SHP77 (cell line): ENCODE results near the gene OR4D1.
A peak's percentile ranks its signal among the peaks of the same experiment; 100 is the strongest.
"Not testable (repeated sequence)": the region's sequence is repeated elsewhere in the genome, so short reads cannot be mapped to it uniquely, and the experiment has no call there.

Experiments used
- DNase-seq, 2 experiments: peaks; one replicate each; lab custom pipeline; 2025; lab: John Stamatoyannopoulos, UW

Gene OR4D1

DNA sequence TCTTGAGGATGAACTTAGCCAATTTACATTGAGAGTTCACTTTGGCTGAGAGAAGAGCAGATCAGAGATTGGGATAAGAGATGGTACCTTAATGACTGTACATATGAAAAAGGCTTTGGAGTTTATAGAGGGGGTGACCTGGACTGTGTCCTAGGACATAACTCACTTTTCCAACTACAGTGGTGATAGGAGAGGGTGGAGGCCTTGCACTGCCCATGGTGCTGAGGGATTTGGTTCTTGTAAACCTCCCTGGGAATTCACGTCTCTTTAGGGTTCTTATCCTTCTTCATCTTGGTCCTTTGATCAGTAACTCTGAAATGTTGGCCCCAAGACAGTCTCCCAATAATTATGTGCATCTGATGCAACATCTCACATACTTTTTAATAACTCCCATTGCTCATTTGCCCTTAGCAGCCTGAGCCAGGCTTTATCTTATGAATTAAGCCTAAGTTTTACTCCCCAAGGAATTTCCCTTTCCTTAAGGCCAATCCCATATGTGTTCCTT, at the start of gene OR4D1:
Gene OR4D1 (plus strand): TSS at position 455 of the 505 bp plus-strand sequence. CDS start 6,770 bp downstream, outside the sequence.
- DNase-seq: no peak

DNA sequence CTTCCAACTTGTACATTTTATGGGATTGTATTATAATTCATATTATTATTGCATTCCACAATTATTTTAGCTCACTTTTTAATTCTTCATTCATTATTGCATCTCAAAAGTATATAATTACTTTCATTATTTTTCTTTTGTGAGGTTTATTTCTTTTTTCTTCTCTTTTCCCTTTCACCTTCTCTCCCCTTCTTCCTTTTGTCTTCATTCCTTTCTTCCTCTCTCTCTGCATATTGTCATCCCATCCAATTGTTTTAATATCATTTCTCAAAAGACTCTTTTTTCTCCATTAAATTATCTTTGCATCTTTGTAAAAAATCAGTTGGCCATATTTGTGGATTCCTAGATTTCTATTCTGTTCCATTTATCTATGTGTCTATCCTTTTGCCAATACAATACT, 47.7 kb upstream of the OR4D1 start:
- no peak for DNase-seq

DNA sequence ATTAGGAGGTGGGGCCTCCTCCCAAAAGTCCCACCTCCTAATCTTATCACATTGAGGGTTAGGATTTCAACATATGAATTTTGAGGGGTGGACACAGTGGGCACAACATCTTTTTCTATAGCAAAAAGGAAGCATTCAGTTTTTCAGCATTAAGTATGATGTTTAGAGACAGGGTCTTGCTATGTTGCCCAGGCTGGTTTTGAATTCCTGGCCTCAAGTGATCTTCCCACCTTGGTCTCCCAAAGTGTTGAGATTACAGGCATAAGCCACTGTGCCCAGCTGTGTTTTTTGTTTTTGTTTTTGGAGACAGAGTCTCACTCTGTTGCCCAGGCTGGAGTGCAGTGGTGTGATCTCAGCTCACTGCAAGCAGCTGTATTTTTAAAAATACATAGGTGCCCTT, 46.3 kb upstream of the OR4D1 start:
- not testable (repeated sequence) for DNase-seq

DNA sequence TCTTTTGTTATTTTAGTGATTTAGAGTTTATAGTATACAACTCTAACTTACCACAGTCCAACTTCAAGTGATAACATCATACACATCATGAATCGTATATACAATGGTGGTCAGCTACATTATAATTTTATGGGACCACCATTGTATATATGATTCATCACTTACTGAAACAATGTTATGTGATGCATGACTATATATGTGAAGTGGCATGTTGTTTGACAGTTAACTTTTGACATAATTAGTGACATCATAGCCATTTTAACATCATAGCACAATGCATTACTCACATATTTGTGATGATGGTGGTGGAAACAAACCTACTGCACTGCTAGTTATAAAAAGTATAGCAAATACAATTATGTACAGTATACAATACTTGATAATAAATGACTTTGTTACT, 43.1 kb upstream of the OR4D1 start:
- no peak for DNase-seq

DNA sequence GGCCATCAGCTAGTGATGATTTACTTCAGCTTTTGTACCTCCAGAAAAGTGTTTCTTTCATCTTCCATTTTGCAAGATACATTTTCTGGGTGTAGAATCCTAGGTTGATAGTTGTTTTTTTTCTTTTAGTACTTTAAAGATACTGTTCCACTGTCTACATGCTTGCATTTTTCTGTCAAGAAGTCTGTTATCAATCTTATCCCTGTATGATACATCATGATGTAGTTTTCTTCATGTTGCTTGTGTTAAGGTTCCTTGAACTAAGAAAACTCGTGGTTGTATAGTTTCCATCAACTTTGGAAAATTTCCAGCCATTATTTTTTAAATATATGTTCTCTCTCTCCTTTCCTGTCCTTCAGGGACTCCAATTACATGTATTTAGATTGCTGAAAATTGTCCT, 40.9 kb upstream of the OR4D1 start:
- DNase-seq: no peak

DNA sequence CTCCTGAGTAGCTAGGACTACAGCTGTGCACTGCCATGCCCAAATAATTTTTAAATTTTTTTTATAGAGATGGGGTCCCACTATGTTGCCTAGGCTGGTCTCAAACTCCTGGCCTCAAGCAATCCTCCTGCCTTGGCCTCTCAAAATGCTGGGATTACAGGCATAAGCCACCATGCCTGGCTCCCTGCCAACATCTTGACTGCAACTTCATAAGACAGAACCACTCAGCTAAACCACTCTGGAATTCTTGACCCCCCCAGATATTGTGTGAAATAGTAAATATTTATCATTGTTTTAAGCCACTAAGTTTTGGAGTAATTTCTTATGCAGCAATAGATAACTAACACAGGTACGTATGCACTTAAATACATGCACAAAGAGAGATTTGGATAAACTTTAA, 39.0 kb upstream of the OR4D1 start:
- DNase-seq: no peak

DNA sequence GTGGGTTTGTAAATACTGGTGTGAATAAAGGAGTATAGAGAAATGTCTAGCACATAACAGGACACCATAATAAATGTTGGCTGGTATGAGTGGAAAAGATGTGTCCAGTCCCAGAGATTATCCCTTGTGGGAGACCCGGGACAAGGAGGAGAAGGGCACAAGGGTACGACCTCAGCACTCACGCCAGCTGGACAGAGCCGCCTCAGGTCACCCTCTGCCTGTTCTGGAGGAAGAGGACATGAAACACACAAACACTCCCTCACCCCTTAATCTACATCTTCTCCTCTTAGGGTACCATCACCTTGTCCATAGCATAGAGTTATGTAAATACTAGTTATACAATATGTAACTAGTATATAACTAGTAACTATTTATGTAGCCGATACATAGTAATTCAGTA, 38.2 kb upstream of the OR4D1 start:
- DNase-seq: no peak

DNA sequence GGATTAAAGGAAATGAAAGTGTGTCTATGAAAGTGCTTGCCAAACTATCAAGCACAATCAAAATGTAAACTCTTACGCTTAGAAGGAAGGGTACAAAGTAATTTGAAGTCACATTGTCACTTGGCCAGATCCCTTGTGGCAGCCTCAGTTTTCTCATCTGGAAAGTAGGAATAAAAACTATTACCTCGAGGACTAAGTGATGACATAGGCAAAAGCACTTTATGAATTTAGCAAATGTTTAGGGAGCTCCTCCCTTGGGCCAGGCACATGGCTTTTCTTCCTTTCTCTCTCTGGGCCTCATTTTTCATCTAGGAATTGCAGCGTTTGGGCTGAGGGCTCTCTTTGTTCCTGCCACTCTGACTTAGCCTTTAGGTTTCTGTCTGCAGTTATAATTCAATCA, 36.5 kb upstream of the OR4D1 start:
- DNase-seq: no peak

DNA sequence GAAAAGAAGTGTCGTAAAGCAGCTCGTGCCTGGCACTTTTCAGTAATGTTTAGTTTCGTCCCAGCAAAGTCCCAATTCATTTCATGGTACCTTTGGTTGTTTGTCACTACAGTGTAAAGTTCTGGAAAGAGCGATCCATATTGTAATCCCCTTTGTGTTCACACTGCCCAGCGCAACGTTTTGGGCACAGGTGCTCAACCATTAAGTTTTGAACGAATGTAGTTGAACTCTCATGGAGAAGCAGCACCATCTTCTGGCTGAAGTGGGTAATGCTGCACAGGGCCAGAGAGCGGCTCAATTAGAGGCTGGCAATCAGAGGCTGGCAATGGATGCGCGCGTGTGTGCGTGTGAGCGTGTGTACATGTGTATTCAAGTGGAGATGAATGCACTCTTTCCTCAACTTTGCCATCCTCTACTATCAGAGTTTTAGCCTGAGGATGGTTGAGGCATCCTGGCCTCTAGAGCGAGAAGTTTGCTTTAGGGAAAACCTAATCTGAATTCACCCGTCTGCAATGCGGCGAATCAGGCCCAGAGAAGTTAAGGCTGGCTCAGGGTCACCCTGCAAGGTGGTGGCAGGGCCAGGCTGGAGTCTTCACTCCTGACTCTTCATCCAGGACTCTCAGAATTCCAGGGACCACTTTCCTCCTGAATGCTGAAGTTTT, 35.1 kb upstream of the OR4D1 start:
- peak; percentile 62 to 78 for DNase-seq

DNA sequence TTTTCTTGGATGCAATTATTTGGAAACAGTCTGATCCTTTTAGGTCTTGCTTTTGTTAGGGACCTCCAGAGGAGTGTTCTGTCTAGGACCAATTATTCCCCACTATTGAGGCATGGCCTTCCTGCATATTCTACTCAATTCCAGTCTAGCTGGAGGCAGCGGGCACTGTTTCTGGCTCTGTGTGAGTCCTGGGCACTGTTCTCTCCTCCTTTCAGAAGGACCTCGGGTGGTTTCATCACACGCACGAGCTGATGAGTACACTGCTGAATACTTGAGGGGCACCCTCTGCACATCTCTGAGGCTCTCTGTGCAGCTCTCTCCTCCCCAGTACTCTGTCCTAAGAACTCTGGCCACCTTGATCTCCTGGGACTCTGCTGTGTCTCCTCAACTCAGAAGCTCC, 34.2 kb upstream of the OR4D1 start:
- DNase-seq: no peak

DNA sequence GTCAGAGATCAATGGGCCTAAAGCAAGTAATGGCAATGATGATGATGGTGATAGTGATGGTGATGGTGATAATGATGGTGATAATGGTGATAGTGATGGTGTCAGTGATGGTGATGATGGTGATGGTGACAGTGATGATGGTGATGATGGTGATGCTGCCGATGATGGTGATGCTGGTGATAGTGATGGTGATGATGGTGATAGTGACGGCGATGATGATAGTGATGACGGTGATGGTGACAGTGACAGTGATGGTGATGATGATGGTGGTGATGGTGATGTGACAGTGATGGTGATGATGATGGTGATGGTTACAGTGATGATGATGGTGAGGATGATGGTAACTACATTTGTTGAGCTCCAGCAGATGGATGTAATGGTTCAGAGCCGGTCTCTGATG, 30.8 kb upstream of the OR4D1 start:
- no peak for DNase-seq

DNA sequence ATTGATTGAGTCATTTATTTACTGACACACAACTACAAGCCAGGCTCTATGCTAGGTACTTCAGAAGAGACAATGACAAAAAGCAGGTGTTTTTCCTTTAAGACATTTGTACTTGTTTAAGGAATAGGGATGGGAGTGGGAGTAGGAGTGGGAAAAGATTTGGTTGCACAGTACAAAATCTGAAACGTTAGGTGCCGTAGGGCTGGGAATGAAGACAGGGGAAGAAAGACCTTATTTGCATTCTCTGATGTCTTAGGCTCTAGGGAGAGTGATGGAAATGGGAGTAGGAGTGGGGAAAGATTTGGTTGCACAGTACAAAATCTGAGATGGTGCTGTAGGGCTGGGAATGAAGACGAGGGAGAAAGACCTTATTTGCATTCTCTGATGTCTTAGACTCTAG, 28.7 kb upstream of the OR4D1 start:
- no peak for DNase-seq

DNA sequence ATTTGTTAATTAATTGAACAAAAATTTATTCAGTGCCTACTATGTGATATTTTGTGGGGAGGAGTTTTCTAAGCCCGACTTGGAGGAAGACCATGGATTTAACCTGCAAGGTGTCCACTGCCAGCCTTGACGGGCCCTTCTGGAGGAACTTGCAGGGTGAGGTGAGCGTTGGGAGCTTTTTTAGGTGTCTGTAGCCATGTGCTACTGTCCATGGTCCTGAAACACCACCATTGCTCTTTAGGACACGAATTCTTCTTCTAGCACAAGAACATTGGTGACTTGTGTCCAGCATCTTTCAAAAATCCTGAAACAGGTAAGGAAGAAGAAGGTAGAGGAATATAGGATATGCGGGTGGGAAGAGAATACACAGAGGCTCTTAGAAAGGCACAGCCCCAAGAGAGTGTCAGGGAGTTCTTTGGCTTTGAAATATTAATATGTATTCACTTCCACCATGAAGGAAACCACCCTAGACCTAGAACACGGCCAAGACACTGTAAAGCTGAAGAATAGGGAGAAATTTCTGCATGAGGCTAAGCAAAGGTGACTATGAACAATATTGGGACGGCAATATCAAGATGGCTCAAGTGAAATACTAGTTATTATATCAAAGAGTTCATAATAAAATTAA, 27.9 kb upstream of the OR4D1 start:
- DNase-seq: no peak

DNA sequence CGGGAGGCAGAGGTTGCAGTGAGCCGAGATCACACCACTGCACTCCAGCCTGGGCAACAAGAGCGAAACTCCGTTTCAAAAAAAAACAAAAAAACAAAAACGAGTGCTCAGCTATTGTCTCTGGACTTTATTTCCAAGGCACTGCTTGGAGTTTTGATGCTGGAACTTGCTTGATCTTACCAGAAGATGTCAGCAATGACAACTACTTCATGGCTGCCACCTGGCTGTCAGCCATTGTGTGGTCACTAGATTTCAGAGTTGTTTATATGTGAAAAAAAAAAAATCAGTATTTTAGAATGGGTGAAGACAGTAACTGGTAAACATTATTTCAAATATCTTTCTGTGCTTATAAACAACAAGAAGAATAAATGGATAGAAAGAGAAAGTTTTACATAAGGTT, 26.3 kb upstream of the OR4D1 start:
- DNase-seq: no peak

DNA sequence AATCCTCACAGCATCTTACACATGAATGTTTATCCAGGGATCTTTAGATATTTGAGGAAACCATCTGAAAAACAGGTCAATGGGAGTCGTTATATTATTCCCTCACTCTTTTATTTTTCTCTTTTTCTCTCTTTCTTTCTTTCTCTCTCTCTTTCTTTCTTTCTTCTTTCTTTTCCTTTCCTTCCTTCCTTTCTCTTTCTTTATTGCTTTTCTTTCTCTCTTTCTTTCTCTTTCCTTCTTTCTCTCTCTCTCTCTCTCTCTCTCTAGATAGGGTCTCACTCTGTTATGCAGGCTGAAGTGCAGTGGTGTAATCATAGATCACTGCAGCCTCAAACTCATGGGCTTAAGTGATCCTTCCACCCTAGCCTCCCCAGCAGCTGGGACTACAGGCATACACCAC, 20.3 kb upstream of the OR4D1 start:
- no peak for DNase-seq

DNA sequence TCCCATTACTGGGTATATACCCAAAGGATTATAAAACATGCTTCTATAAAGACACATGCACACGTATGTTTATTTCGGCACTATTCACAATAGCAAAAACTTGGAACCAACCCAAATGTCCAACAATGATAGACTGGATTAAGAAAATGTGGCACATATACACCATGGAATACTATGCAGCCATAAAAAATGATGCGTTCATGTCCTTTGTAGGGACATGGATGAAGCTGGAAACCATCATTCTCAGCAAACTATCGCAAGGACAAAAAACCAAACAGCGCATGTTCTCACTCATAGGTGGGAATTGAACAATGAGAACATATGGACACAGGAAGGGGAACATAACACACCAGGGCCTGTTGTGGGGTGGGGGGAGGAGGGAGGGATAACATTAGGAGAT, 15.5 kb upstream of the OR4D1 start:
- DNase-seq: not testable (repeated sequence)

DNA sequence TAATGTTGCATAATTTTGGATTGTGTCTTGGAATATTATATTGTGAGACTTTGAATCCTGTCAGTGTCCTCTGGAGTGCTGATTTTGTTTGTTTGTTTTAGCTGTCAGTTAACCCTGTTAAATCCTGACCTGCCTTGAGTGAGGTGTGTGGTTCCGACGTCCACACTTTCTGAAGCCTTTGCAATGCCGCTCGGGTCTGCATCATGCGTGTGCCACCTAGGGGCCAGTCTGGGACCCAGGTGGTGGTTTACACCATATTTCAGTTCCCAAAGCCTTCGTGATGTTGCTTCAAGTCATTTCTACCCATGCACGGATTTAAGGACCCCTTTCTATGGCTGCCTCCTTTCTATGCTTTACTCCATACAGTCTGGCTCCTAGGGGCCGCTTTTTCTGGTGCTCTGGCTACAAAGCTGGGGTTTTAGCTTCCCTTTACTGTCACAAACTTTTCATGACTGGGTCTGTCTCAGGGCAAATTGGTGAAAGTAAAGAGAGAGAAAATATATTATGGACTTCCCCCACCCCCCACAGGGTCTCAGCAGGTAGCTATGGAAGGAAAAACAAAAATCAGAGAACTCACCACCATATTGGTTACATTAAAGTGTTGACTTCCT, 11.4 kb upstream of the OR4D1 start:
- DNase-seq: peak; percentile 19 to 34

DNA sequence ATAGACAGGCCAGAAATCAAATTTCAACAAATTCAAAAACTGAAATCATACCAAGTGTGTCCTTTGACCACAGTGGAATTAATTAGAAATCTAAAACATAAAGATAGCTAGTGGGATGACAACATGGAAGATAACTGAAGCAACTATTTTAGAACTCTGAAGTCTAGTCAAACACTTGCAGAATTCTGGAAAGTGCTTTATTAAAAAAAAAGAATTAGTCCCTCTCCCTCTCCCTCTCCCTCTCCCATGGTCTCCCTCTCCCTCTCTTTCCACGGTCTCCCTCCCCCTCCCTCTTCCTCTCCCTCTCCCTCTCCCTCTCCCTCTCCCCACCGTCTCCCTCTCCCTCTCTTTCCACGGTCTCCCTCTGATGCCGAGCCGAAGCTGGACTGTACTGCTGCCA, 6.7 kb upstream of the OR4D1 start:
- no peak for DNase-seq

DNA sequence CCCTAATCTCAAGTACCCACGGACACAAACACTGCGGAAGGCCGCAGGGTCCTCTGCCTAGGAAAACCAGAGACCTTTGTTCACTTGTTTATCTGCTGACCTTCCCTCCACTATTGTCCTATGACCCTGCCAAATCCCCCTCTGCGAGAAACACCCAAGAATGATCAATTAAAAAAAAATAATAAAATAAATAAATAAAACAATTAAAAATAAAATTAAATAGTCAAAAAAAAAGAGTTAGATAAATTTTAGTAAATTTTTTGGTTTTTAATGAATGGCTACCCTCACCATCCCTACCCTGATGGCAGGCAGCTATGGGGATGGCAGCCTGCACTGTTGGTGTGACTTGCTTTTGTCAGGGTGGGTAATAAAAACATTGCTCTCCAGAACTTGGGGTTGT, 4.8 kb upstream of the OR4D1 start:
- not testable (repeated sequence) for DNase-seq

DNA sequence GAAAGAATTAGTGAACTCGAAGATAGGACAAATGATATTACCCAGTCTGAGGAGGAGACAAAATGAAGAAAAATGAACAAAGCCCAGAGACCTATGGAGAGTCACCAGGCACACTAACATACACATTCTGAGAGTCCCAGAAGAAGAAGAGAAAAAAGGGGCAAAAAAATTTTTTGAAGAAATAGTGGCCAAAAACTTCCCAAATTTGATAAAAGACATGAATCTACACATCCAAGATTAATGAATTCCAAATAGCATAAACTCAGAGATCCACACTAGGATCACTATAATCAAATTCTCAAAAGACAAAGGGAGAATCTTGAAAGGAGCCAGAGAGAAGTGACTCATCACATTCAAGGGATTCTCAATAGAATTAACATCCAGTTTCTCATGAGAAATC, 3.4 kb upstream of the OR4D1 start:
- no peak for DNase-seq

DNA sequence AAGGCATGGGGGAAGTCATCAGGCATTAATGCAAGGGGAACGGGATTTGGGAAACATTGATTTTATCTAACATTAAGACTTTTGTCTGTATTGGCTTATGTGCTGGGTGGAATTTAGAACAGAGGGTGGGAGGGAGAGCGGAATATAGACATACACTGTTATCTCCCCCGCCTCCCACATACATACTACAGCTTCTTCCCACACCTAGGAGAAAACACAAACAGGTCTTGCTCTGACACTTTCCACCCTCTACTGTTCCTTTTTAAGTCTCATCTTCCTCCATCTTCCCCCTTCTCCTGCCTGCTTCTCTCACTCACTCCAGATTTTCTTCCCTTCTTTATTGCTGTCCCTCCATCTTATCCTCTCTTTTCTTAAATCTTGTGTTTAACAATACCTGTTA, 425 bp downstream of the OR4D1 start:
- no peak for DNase-seq

DNA sequence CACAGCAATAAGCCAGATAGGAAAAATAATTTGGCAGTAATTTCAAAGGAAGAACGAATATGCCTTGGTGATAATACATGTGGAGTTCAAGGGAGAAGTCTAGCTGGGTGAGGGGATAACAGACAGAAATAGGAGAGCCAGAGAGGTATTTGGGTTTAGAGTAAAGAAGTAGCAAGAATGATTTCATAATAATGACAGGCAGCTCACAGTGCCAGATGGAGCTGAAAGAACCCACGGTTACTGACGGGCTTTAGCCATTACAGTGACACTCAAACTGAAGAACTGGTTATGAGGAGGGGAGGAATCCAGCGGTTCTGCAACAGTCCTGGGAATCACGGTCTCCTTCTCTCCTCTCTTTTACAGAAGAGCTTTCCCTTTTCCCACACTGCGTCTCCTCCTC, 2.2 kb downstream of the OR4D1 start:
- no peak for DNase-seq

DNA sequence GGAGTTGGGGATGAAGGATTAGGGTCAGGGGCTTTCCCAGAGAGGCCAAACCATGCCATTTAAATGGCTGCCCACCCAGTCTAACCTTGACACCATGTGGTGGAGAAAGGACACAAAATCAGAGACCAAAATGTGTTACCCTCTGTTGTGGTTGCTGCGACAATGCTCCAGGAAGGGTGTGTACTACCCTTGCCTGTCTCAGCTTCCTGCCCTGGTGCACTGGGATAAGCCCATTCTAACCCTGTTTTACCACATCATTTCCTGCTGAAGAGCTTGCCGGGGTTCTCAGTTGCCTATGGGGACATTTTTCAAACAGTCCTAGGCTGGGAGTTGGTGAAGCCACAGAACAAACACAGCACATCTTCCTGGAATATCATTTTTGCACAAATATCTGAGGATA, 4.9 kb downstream of the OR4D1 start:
- no peak for DNase-seq

DNA sequence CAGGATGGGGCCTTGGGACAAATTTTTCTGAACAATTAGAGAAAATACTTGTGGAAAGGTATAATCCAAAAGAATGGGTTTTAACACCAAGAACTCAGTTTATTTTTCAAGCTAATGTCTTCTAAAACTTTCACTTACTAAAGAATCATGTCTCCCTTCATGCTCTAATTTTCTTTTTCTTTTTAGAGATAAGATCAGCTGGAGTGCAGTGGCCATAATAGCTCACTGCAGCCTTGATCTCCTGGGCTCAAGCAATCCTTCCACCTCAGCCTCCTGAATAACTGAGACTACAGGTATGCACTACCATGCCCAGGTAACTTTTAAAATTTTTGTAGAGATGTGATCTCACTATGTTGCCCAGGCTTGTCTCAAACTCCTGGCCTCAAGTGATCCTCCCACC, 5.5 kb downstream of the OR4D1 start:
- DNase-seq: no peak
